Stimulated activated CD4-positive, alpha-beta T cell treated with anti-CD3 and anti-CD28 coated beads, TNF-alpha, amount 100 ng/mL, for 24 hours (primary cell): ENCODE measurements around the gene GRM8.

Experiments
- DNase-seq, 3 experiments: peaks; one replicate each; pipeline ENCODE4 v3.0.0-alpha.2; 2020; ENCODE audit warnings: low read depth in 3 of 3

The GRM8 gene

DNA sequence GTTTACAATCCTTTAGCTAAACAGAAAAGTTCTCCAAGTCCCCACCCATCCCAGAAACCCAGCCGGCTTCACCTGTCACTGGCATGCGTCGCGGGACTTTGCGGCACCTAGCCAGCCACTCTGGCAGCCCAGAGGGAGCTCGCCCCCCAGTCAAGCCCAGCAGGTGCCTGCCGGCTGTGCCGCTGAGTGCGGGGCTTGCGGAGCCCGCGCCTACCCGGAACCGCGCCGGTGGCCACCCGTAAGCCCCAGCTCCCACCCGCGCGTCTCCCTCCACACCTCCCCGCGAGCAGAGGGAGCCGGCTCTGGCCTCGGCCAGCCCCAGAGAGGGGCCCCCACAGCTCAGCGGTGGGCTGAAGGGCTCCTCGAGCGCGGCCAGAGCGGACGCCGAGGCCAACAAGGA lies 446.1 kb downstream of the GRM8 start:
- DNase-seq = no peak

DNA sequence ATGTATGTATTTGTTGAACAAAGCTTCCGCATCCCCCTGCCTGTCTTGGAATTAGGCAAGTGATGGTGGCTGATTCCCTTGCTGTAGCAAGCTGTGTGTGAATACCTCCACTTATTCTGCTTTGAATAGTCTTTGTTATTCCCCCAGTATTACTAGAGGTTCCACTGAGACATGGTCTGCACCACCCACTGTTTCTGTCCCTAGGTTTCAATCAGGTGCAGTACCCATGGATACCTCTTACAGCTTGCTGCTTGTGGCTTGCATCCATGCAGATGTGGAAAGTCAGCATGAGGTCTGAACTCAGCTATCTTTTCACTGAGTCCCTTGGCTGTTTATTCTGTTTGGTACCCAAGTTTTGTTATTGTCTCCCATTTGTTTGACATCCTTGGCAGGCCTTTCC lies 447.4 kb downstream of the GRM8 start:
- no peak for DNase-seq

DNA sequence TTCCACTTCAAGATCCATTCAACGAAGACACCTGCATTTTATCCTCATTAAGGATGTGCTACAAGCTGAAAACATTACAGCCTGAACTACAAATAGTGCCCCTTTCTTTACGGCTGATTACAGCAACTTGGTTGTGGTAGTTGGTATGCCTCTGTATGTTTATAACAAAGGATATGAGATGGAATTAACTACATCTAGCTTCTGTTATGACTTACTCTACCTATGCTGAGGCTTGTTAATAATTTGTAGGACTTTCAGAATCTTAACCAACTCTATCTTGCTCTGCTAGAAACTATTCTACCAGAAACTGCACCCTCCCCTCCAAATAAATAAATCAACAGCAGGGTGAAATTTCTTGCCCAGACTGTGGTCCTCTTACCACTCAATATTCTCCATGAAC lies 448.1 kb downstream of the GRM8 start:
- DNase-seq = no peak

DNA sequence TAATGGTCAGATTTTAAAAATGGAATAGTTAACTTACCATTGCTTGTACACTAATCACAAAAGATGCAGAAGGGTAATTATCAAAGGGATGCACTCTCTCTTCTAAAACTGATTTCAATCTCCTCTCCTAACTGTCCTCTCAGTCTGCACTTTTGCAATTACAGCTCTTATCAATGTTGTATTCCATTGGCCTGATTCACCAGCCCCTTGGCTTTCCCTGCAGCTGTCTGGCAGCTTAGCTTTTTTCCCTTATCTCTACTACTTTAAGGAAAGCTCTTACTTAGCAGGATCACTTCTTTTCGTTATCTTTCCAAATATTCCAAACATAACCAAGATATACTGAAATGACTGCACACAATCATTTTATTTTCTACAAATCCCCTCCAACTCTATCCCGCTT lies 448.8 kb downstream of the GRM8 start:
- no peak for DNase-seq

DNA sequence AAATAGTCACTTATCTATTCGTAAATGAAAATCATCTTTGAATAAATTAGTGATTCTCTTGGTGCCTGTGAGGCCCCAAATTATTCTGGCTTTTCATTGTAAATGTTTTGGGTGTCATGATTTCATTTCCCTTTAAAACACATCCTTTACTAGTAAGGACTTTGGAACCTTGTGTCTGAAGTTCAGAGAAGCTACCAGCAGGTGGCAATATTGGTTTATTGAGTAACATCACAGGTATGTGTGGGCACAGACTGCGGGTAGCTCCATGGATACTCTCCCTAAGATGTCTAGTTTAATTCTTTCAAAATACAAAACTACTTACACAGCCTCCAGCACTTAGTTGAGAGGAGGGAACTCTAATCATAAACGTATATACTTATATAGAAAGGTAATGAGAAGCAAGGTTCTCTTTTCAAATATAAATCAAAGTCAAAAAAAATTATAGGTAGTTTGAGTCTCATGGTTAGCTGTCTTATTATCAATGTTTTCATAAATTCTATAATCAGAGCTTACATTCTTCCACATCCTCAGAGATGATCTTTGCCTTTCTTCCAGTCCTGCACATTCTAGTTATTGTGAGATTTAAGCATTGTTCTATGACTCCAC lies 449.6 kb downstream of the GRM8 start:
- peak in 2 of 3 experiments; percentile 1 to 19 for DNase-seq

DNA sequence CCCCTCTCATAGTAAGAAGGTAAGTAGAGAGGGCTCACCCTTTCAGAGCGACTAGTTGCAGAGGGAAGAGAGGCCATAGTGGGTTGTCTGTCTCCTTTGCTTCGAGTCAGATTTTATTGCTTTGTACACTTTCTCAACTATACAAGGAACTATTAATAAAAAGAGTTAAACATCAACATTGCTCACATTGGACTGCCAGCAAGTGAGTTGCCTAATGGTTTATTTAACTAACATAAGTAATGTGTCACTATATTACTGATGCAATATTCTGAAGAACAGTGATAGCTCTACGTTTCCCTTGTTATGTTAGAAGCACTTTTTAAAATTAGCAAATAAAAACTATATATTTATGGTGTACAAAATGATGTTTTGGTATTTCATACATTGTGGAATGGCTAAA lies 451.0 kb downstream of the GRM8 start:
- DNase-seq = no peak

DNA sequence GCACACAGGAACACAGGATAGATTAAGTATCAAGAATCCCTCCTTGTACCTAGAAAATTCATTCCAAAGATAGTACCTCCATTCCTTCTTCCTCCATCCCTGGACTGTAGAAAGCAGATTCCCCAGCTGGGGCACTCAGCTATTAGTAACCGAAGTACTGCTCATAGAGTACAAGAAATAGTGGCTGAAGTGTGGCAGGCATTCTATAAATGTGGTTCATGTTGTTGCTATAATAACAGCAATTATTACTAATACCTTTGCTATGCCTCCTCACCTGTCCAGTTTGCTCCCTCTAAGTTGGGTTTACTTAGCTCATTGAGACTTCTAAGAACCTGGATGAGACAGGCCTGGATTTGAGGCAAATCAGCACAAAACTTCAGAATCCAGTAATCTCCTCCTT lies 453.2 kb downstream of the GRM8 start:
- DNase-seq = no peak

DNA sequence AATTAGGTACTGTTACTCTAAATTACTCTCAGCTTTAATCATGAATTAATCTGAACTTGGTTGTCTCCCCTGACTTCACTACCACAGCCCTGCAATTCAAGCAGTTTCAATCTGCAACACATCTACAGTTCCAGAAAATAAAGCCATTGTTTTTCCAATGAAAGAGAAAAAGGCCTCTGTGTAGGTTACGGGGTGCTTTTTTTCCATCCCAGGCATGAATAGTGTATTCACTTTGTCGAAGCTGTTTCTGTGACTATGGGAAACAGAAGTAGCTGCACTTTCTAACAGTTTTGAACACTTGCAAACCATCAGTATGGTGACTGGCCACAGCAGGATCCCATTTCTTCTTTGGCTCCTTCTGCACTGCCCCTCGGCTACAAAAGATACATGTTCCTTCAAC lies 460.2 kb downstream of the GRM8 start:
- no peak for DNase-seq

DNA sequence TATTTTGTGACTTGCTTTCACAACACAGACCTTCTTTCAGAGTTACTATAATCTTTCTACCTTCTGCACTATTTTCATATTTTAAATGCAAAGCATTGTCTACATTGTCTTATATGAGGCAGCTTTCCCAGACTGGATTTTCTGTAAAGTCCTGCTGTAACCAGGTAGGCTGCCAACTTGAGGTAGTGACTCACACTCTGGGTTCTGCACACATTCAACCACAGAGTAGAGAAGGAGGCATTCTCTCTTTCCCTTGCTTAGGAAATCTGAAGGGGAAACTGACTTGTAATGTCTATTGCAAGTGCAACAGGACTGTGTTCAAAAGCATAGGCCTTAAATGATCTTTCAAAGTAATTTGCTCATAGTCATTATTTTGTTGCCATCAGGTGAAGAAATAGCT lies 461.4 kb downstream of the GRM8 start:
- no peak for DNase-seq

DNA sequence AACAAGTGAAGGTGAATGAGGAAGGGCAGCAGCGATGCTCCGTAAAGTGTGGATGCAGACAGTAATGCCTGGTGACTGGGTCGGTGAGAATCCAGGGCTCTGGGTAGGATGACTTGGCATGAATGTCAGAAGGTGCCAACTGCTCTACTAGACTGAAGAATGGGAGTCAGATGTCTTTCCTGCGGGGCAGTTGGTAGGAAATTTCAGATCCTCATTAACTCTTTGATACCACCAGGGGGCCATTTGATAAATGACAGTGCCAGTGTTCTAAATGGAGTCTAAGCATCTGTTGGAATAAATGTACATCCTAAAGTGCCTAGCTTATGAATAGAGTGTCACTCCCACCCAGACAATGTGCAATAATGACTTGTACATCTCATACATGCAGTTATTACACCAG lies 462.0 kb downstream of the GRM8 start:
- no peak for DNase-seq

DNA sequence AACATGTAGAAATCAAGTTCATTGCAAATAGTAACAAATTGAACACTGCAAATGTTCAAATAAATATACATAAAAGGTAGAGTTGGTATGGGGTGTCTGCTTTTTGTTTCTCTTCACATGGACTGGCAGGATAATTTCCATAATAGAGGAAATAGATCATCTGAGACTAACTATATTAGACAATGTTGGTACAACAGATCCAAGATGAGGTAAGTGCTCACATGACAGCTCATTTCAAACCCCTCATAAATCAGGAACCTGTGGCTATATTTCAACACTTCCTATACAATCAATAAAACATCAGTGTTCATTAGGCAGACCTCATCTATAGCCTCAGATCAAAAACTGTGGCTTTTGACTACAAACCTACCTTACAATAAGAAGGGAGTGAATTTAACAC lies 469.1 kb downstream of the GRM8 start:
- DNase-seq = no peak

DNA sequence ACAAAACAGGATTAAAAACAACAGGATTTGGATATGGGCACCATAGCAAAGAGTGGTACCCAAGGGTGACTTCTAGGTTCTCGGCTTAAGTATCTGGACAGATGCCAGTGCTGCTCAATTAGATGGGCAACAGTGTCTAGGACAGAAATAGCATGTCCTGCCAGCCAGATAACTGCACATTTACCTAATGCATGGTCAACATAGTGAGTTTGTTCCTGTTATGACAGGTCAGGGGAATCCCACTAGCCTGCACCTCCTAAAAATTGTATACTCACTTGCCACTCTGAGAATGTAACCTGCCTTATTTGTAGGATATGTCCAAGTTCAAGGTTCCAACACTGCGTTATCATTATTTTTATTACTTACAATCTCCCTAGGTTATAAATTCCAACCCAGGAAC lies 471.7 kb downstream of the GRM8 start:
- no peak for DNase-seq

DNA sequence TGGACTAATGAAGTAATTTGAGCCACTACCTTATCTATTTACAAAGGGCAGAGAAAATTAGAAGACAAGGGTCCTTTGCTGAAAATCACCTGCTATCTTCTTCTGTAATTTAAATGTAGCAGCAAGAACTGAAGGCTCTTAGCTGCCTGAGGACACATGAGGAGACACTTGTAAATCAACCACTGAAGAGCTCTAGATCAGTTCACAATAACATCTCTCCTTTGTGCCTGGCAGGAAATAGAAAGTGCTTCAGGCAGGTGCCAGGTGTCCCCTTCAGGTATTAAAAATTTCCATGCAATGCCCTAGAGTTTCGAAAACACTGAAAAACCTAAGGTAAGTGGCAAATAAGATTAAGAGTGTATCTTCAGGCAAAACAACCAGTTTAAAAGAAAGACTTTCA lies 474.6 kb downstream of the GRM8 start:
- DNase-seq = no peak

DNA sequence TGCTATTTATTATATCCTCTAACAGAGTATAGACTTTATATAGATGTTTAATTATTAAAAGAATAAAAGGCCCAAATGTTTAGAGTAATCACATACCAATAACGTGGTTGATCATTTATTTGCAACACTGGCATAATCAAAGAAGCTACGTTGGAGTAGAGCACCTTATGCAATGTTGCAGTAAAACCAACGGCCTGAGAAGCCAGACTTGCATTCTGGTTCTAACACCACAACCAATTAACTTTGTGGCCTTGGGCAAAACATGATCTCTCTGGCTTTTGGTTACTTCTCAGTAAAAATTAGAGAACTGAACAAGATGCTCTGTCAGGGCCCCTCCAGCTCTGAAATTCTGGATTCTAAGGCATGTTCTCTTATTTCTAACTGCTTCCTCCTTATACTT lies 476.2 kb downstream of the GRM8 start:
- no peak for DNase-seq

DNA sequence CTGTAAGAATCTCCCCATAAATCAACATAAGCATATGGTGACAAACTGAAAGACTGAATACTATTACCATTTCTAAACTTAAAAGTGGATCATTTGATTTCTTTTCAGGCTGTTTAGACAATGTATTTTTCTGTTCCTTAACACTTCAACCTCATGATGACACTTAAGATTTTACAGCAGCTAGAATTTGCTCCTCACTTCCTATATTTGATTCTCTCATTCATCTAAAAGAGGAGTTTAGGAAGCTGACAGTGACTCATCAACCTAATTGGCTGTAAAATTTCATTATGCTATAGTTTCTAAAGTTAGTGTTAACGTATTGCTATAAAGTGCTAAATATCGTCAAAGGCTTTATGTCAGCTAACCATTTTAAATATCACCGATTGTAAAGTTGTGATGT lies 478.7 kb downstream of the GRM8 start:
- DNase-seq = no peak

DNA sequence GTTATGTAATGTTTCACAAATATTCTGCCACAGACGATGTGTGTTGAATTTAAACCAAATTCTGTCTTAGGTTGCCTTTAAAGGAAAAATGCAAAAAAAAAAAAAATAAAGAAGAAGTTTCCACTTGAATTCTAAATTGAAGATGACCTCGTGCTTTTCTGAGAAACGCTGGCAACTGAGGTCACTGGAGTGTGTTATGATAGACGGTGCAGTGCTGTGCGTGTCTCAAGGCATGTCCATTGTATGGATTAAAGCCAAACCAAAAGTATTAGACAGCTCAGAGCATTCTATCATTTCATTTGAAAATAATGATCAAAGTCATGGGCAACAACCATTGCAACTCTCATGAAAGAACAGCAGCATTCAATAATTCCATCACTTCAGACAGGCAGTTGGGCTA lies 483.9 kb downstream of the GRM8 start:
- no peak for DNase-seq

DNA sequence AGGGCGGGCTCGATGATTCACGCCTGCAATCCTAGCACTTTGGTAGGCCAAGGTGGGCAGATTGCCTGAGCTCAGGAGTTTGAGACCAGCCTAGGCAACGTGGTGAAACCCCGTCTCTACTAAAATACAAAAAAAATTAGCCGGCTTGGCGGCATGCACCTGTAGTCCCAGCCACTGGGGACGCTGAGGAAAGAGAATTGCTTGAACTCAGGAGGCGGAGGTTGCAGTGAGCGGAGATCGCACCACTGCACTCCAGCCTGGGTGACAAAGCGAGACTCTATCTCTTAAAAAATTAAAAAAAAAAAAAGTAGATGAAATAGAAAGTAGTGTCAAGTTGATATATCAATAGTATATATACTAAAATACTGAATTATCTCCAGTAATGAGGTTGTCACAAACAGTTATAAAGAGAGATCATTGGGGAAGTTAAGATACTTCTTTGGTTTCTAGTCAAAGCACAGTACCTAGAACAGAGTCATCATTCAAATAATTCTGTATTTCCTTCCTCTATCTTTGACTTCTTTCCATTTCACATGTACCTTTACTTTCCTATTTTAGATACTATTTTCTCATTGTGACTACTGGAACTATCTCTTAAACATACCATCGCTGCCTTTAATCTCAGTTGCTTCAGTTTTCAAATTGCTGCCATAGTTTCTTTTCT lies 491.7 kb downstream of the GRM8 start:
- no peak for DNase-seq

DNA sequence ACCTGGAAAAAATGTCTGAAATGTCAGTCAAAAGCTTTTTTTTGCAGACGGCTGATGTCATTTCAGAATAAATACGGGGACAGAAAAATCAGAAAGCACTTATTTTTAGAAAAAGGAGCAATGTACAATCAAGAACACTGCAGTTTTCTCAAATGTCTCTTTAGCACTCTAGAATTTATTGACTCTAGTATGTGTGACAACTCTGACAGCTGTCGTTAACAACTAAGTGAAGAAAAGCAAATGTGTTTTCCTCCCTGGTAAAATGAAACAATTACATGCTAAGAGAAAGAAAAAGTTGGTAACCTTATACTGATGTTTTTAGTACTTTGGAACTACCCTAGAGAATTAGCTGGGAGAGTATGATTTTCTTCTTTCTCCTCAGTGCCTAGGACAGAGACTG lies 497.4 kb downstream of the GRM8 start:
- no peak for DNase-seq

DNA sequence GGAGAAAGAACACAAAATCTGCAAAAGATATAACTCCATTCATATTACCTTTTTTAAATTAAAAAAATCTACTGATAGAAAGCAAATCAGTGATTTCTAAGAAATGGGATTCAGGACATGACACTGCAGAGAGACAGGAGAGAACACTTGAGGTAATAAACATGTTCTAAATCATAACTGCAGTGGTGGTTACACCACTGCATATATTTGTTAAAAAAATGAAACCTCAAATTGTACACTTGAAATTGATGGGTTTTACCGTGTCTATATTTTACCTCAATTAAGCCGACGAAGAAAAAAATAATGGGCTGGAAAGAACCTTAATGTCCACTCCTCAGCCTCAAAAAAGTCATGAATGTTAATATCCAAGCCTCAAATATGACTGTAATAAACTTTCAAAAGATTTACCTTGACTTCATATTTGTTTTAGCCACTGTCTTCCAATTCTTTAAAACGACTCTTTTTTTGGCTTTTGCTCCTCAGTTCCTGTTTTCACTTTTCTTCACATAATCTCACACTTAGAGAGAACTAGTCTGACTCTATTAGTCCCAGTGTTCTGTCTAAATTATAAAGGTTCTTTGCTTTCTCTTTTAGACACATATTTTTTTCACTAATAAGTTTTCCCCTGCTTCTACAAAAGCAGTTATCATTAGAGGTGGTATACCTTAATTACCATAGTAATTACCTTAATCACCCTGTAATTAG lies 502.4 kb downstream of the GRM8 start:
- DNase-seq = no peak

DNA sequence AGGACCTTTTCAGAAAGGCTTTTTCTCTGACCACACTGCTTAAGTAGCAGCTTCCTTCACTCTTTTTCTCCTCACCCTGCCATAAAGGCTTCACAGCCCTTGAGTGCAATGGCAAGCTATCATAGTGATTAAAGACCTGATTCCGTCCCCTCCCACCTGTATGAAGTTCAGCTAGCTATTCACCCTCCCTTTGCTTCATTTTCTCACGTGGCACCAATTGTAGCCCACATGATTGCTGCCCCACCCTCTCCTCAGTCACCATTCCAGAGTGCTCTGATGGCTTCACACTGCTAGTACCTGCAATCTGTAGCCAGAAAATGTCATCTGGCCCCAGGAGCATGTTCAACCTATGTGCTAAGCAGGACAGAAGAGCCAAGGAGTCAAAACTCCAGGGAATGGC lies 523.8 kb downstream of the GRM8 start:
- DNase-seq = no peak

DNA sequence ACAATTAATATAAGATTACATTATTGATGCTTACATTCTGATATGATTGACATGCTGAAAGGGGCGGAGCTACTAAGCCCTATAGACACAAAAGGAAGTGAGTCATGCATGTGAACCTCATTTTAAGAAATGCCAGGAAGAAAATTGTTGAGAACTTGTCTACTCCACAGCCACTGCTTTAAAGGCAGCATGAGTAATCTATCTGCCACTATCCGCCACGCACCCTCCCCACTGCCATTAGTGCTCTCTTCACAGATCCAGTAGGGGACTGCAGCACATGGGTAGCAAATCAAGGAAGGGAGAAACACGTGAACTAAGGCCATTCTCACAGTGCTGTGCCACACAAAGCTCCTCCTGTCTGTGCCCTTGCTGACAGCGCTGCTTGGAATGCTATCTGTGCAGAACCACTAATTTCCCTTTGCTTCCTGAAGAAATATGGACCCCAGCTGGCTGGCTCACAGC lies 524.8 kb downstream of the GRM8 start:
- DNase-seq = no peak

DNA sequence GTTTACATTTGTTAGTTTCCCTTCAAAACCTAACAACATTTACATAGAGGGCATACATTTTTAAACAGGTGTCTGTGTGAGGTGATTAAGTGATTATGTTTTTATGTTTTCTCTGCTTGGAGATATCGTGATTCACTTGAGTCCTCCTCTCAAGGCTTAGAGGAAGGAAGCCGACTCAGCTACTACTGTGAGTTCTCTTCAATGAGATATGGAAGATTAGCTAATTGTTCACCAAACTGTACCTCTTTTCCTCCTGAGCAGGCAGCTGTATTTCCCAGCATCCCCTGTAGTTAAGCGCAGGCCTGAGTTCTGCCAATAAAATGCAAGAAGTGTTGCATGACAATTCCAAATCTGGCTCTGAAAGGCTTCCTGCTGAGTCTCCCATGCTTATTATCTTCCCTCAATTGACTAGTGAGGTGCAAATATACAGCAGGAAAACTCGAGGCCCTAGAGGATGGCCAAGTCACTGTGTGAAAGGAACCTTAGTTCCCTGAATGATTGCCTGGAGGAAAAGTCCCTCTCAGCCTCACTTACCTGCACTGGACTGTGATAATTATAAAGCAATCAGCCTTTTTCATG lies 528.7 kb downstream of the GRM8 start:
- DNase-seq = no peak

DNA sequence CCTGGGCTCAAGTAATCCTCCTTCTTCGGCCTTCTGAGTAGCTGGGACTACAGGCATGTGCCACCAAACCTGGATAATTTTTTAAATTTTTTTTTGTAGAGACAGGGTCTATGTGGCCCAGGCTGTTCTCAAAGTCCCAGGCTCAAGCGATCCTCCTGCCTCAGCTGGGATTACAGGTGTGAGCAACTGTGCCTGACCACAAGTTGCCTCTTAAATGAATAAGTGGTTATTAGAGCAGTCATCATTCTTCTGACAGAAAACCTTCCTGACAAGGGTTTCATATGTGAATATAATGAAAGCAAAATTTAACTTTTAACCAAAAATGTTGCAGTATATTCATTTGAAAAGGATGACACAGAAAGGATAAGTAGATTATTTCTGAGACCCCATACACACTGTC lies 532.5 kb downstream of the GRM8 start:
- DNase-seq = no peak
